SK-N-SH treated with all-trans-retinoic acid at 6 μM for 48 hours (cell line): ENCODE results near the gene NRGN.

Experiments
- ATAC-seq: fragments of 200-7000 bp; cut with Tn5 transposase; 3 replicates; pipeline ENCODE4 v1.9.1; 2020; ENCODE audit warnings: mild to moderate bottlenecking, moderate library complexity
- BACH2 ChIP-seq: fragments of 250-450 bp; sonication (Bioruptor Pico); IDR thresholded peaks from 2 replicates; pipeline ENCODE4 v1.9.0; 2021; ENCODE audit warnings: mild to moderate bottlenecking, borderline replicate concordance
- CREB5 ChIP-seq: fragments of 250-450 bp; sonication (Bioruptor Pico); IDR thresholded peaks from 2 replicates; pipeline ENCODE4 v1.5.1; 2020; ENCODE audit warnings: low read depth, mild to moderate bottlenecking, moderate library complexity
- CSDC2 ChIP-seq: fragments of 250-450 bp; sonication (Bioruptor Pico); IDR thresholded peaks from 2 replicates; pipeline ENCODE4 v1.5.0; 2020; ENCODE audit warnings: mild to moderate bottlenecking, moderate library complexity
- CSRNP3 ChIP-seq: fragments of 250-450 bp; sonication (Bioruptor Pico); IDR thresholded peaks from 2 replicates; pipeline ENCODE4 v1.5.1; 2021; ENCODE audit warnings: mild to moderate bottlenecking, moderate library complexity
- ESRRG ChIP-seq: fragments of 250-450 bp; sonication (Bioruptor Pico); IDR thresholded peaks from 2 replicates; pipeline ENCODE4 v1.6.1; 2021; ENCODE audit warnings: mild to moderate bottlenecking
- GLIS3 ChIP-seq: fragments of 250-450 bp; sonication (Bioruptor Pico); IDR thresholded peaks from 2 replicates; pipeline ENCODE4 v1.5.0; 2020; ENCODE audit warnings: mild to moderate bottlenecking, moderate library complexity
- ISL1 ChIP-seq: fragments of 250-450 bp; sonication (Bioruptor Pico); IDR thresholded peaks from 2 replicates; pipeline ENCODE4 v2.1.2; 2022; ENCODE audit warnings: mild to moderate bottlenecking, moderate library complexity
- OSR1 ChIP-seq: fragments of 250-450 bp; sonication (Bioruptor Pico); IDR thresholded peaks from 2 replicates; pipeline ENCODE4 v1.8.0; 2022; ENCODE audit warnings: moderate library complexity, mild to moderate bottlenecking, inconsistent platforms
- PATZ1 ChIP-seq: fragments of 250-450 bp; sonication (Bioruptor Pico); IDR thresholded peaks from 2 replicates; pipeline ENCODE4 v1.8.0; 2020; ENCODE audit warnings: mild to moderate bottlenecking, moderate library complexity, borderline replicate concordance
- POU6F1 ChIP-seq: fragments of 250-450 bp; sonication (Bioruptor Pico); IDR thresholded peaks from 2 replicates; pipeline ENCODE4 v1.8.0; 2021; ENCODE audit warnings: low read depth, mild to moderate bottlenecking, moderate library complexity, borderline replicate concordance
- PPARA ChIP-seq: fragments of 250-450 bp; sonication (Bioruptor Pico); IDR thresholded peaks from 2 replicates; pipeline ENCODE4 v1.5.0; 2020; ENCODE audit warnings: mild to moderate bottlenecking, borderline replicate concordance
- RARB ChIP-seq: fragments of 250-450 bp; sonication (Bioruptor Pico); IDR thresholded peaks from 2 replicates; pipeline ENCODE4 v1.8.0; 2021; ENCODE audit warnings: mild to moderate bottlenecking, moderate library complexity
- SNAI2 ChIP-seq: fragments of 250-450 bp; sonication (Bioruptor Pico); IDR thresholded peaks from 2 replicates; pipeline ENCODE4 v1.5.0; 2020; ENCODE audit warnings: mild to moderate bottlenecking, moderate library complexity
- TCF4 ChIP-seq: fragments of 250-450 bp; sonication (Bioruptor Pico); IDR thresholded peaks from 2 replicates; pipeline ENCODE4 v1.8.0; 2021; ENCODE audit warnings: mild to moderate bottlenecking, moderate library complexity, borderline replicate concordance
- TOX ChIP-seq: fragments of 250-450 bp; sonication (Bioruptor Pico); IDR thresholded peaks from 2 replicates; pipeline ENCODE4 v1.8.0; 2021; ENCODE audit warnings: mild to moderate bottlenecking, moderate library complexity, borderline replicate concordance
- TSHZ2 ChIP-seq: fragments of 250-450 bp; sonication (Bioruptor Pico); IDR thresholded peaks from 2 replicates; pipeline ENCODE4 v1.5.0; 2020; ENCODE audit warnings: mild to moderate bottlenecking, moderate library complexity
- ZC3H10 ChIP-seq: fragments of 250-450 bp; sonication (Bioruptor Pico); IDR thresholded peaks from 2 replicates; pipeline ENCODE4 v1.5.1; 2021; ENCODE audit warnings: mild to moderate bottlenecking, moderate library complexity
- ZFP3 ChIP-seq: fragments of 250-450 bp; sonication (Bioruptor Pico); IDR thresholded peaks from 2 replicates; pipeline ENCODE4 v1.5.0; 2020; ENCODE audit warnings: mild to moderate bottlenecking, moderate library complexity
- ZFP30 ChIP-seq: fragments of 450-650 bp; formaldehyde crosslinking; IDR thresholded peaks from 2 replicates; pipeline ENCODE4 v1.5.0; 2022; ENCODE audit warnings: mild to moderate bottlenecking, moderate library complexity
- ZNF565 ChIP-seq: fragments of 450-650 bp; formaldehyde crosslinking; conservative IDR thresholded peaks from 2 replicates; pipeline ENCODE4 v1.5.0; 2020; ENCODE audit warnings: low read depth, mild to moderate bottlenecking, moderate library complexity
- ZNF70 ChIP-seq: fragments of 450-650 bp; formaldehyde crosslinking; IDR thresholded peaks from 2 replicates; pipeline ENCODE4 v1.5.0; 2020; ENCODE audit warnings: mild to moderate bottlenecking, moderate library complexity
- ZNF8 ChIP-seq: fragments of 450-650 bp; formaldehyde crosslinking; IDR thresholded peaks from 2 replicates; pipeline ENCODE4 v1.5.0; 2020; ENCODE audit warnings: mild to moderate bottlenecking, moderate library complexity

NRGN gene

GRCh38 chr11:124749912-124750311 is 10.2 kb downstream of the NRGN start (continued):
- no peak for TF ChIP-seq POU6F1 (CRISPR knock-in tag)
- no peak for TF ChIP-seq PATZ1 (CRISPR knock-in tag)
- TF ChIP-seq, all 23 proteins: peak for 0

GRCh38 chr11:124751391-124751740 is 11.6 kb downstream of the NRGN start:
- TF ChIP-seq GLIS3 (CRISPR knock-in tag) (no peak), ZC3H10 (CRISPR knock-in tag) (no peak), PATZ1 (CRISPR knock-in tag) (no peak), CSRNP3 (CRISPR knock-in tag) (no peak), ZNF70 (CRISPR knock-in tag) (no peak), PPARA (CRISPR knock-in tag) (no peak)

GRCh38 chr11:124751741-124752470 is 12.2 kb downstream of the NRGN start, which contains the start of gene VSIG2:
Gene VSIG2 (minus strand): TSS chr11:124752255. CDS start chr11:124752137, 118 bp downstream.
- TF ChIP-seq CREB5 (CRISPR knock-in tag) (no peak), OSR1 (no peak), ZFP3 (CRISPR knock-in tag) (no peak), PPARA (CRISPR knock-in tag) (no peak), ESRRG (CRISPR knock-in tag) (no peak), RARB (CRISPR knock-in tag) (no peak), CSDC2 (CRISPR knock-in tag) (no peak), ZNF8 (CRISPR knock-in tag) (no peak), TOX (CRISPR knock-in tag) (no peak), BACH2 (no peak)
- ATAC-seq, result no peak

More at GRCh38 chr11:124751391-124751740, 11.6 kb downstream of the NRGN start:
- ATAC-seq, result no peak

- ATAC-seq, result no peak
- TF ChIP-seq ZNF70 (CRISPR knock-in tag), result no peak
- no peak for TF ChIP-seq ISL1
- no peak for TF ChIP-seq PPARA (CRISPR knock-in tag)
- no peak for TF ChIP-seq CSDC2 (CRISPR knock-in tag)
- no peak for TF ChIP-seq ZFP3 (CRISPR knock-in tag)
- TF ChIP-seq SNAI2 (CRISPR knock-in tag), result no peak
- no peak for TF ChIP-seq TCF4 (CRISPR knock-in tag)
- no peak for TF ChIP-seq RARB (CRISPR knock-in tag)
- no peak for TF ChIP-seq ZNF8 (CRISPR knock-in tag)
- no peak for TF ChIP-seq BACH2
- no peak for TF ChIP-seq TOX (CRISPR knock-in tag)
- no peak for TF ChIP-seq TSHZ2 (CRISPR knock-in tag)
- TF ChIP-seq ZFP30, result no peak
- TF ChIP-seq ZC3H10 (CRISPR knock-in tag), result no peak
- TF ChIP-seq ZNF565, result no peak
- TF ChIP-seq ESRRG (CRISPR knock-in tag), result no peak
- TF ChIP-seq CREB5 (CRISPR knock-in tag), result no peak
Measured at GRCh38 chr11:124752471-124753102, 12.8 kb downstream of the NRGN start.
